ENCODE data around the gene CASP5. TPM values are rescaled to one million over a fixed set of nuclear protein-coding genes. Genes with fewer than 3 reads are reported as not detected.
A peak's percentile ranks its signal among the peaks of the same experiment; 100 is the strongest.

Gene CASP5
- total and polyA plus RNA-seq, 4 donors: 0.10 to 0.75 (median 0.34) TPM

GRCh38 chr11:105033781-105034180 is 10.8 kb upstream of the CASP5 start:
- Histone ChIP-seq H3K9me3 (ENCODE audit: control insufficient read depth in 4 of 4, low read length in 3 of 4) (no peaks in the 10 kb centered on the region), H3K27ac (ENCODE audit: low read depth in 1 of 2, low read length in 2 of 2) (peak overlapping the region in 1 of 2 donors; percentile 4), H3K9ac (ENCODE audit: low read depth in 1 of 2, low read length in 2 of 2) (no peak overlapping the region), H3K4me1 (ENCODE audit: control insufficient read depth in 4 of 4, insufficient read depth in 4 of 4, low read length in 3 of 4) (peaks cover 0 to 18% (median 9%) of the 10 kb centered on the region in 4 donors), H3K36me3 (ENCODE audit: control insufficient read depth in 4 of 4, insufficient read depth in 3 of 4, low read depth in 1 of 4, low read length in 3 of 4) (peaks cover 0 to 22% (median 9%) of the 10 kb centered on the region in 4 donors), H3K27me3 (ENCODE audit: control insufficient read depth in 4 of 4, insufficient read depth in 4 of 4, low read length in 3 of 4) (no peaks in the 10 kb centered on the region), H3K4me3 (ENCODE audit: low read depth in 1 of 3, low read length in 3 of 3) (peak overlapping the region in 1 of 3 donors; percentile 5)
- no peak for DNase-seq (ENCODE audit: low spot score)
- no peak for TF ChIP-seq YY1 (IDR thresholded peaks at IDR 0.05)
- TF ChIP-seq RXRA (IDR thresholded peaks at IDR 0.05): no peak
- TF ChIP-seq FOXA2 (IDR thresholded peaks at IDR 0.05): no peak
- no peak for TF ChIP-seq FOXA1 (IDR thresholded peaks at IDR 0.05)
- no peak for TF ChIP-seq JUND (IDR thresholded peaks at IDR 0.05)
- no peak for TF ChIP-seq EGR1 (IDR thresholded peaks at IDR 0.05; ENCODE audit: low read depth in 2 of 2)
- no peak for TF ChIP-seq HNF4G (IDR thresholded peaks at IDR 0.05)
- no peak for TF ChIP-seq SP1 (IDR thresholded peaks at IDR 0.05)
- no peak for TF ChIP-seq ZBTB33 (IDR thresholded peaks at IDR 0.05)
- TF ChIP-seq GABPA (IDR thresholded peaks at IDR 0.05 in 1 of 2, conservative IDR thresholded peaks at IDR 0.05 in 1 of 2): no peak
- no peak for TF ChIP-seq NR2F2 (IDR thresholded peaks at IDR 0.05)
- TF ChIP-seq TAF1 (conservative IDR thresholded peaks at IDR 0.05): no peak
- TF ChIP-seq CTCF (IDR thresholded peaks at IDR 0.05; ENCODE audit: low read depth, low read length, missing input control): no peak
- TF ChIP-seq HNF4A (conservative IDR thresholded peaks at IDR 0.05): no peak
- TF ChIP-seq ATF3 (IDR thresholded peaks at IDR 0.05): no peak
- 84% methylated on average over 1 of the region's 1 CpG for WGBS

- no peak for DNase-seq (ENCODE audit: low spot score)
- Histone ChIP-seq H3K4me3 (ENCODE audit: low read depth in 1 of 3, low read length in 3 of 3) (no peak overlapping the region), H3K36me3 (ENCODE audit: control insufficient read depth in 4 of 4, insufficient read depth in 3 of 4, low read depth in 1 of 4, low read length in 3 of 4) (peaks cover 0 to 26% (median 9%) of the 10 kb centered on the region in 4 donors), H3K27ac (ENCODE audit: low read depth in 1 of 2, low read length in 2 of 2) (no peak overlapping the region), H3K9ac (ENCODE audit: low read depth in 1 of 2, low read length in 2 of 2) (peak overlapping the region in 1 of 2 donors; percentile 33), H3K27me3 (ENCODE audit: control insufficient read depth in 4 of 4, insufficient read depth in 4 of 4, low read length in 3 of 4) (no peaks in the 10 kb centered on the region), H3K9me3 (ENCODE audit: control insufficient read depth in 4 of 4, low read length in 3 of 4) (no peaks in the 10 kb centered on the region), H3K4me1 (ENCODE audit: control insufficient read depth in 4 of 4, insufficient read depth in 4 of 4, low read length in 3 of 4) (peaks cover 0 to 18% (median 9%) of the 10 kb centered on the region in 4 donors)
- 82% methylated on average over 3 of the region's 3 CpGs for WGBS
- TF ChIP-seq HNF4G (IDR thresholded peaks at IDR 0.05) (no peak), CTCF (IDR thresholded peaks at IDR 0.05; ENCODE audit: low read depth, low read length, missing input control) (no peak), FOXA1 (IDR thresholded peaks at IDR 0.05) (no peak), JUND (IDR thresholded peaks at IDR 0.05) (no peak), FOXA2 (IDR thresholded peaks at IDR 0.05) (no peak), RAD21 (IDR thresholded peaks at IDR 0.05) (no peak), SP1 (IDR thresholded peaks at IDR 0.05) (no peak), GABPA (IDR thresholded peaks at IDR 0.05 in 1 of 2, conservative IDR thresholded peaks at IDR 0.05 in 1 of 2) (no peak), RXRA (IDR thresholded peaks at IDR 0.05) (no peak), TAF1 (conservative IDR thresholded peaks at IDR 0.05) (no peak), ATF3 (IDR thresholded peaks at IDR 0.05) (no peak), MAX (IDR thresholded peaks at IDR 0.05) (no peak), ZBTB33 (IDR thresholded peaks at IDR 0.05) (no peak), EGR1 (IDR thresholded peaks at IDR 0.05; ENCODE audit: low read depth in 2 of 2) (no peak), YY1 (IDR thresholded peaks at IDR 0.05) (no peak), NR2F2 (IDR thresholded peaks at IDR 0.05) (no peak), REST (IDR thresholded peaks at IDR 0.05) (no peak), HNF4A (conservative IDR thresholded peaks at IDR 0.05) (no peak)
Observed at GRCh38 chr11:105033343-105033742, 10.4 kb upstream of the CASP5 start.
